GM12801 (cell line): Measurements from ENCODE around the gene DYNLL1.

Experiments
- TF ChIP-seq, protein P1 (sequence below): IDR thresholded peaks from one replicate; pipeline ENCODE4 v1.5.1; 2011; ENCODE audit warnings: control low read depth; ENCODE audit not compliant: insufficient read length; ENCODE audit errors: extremely low read depth

DYNLL1 gene

GRCh38 chr12:120490833-120491512, 4.9 kb upstream of the DYNLL1 start:
- TF ChIP-seq, protein P1, sequence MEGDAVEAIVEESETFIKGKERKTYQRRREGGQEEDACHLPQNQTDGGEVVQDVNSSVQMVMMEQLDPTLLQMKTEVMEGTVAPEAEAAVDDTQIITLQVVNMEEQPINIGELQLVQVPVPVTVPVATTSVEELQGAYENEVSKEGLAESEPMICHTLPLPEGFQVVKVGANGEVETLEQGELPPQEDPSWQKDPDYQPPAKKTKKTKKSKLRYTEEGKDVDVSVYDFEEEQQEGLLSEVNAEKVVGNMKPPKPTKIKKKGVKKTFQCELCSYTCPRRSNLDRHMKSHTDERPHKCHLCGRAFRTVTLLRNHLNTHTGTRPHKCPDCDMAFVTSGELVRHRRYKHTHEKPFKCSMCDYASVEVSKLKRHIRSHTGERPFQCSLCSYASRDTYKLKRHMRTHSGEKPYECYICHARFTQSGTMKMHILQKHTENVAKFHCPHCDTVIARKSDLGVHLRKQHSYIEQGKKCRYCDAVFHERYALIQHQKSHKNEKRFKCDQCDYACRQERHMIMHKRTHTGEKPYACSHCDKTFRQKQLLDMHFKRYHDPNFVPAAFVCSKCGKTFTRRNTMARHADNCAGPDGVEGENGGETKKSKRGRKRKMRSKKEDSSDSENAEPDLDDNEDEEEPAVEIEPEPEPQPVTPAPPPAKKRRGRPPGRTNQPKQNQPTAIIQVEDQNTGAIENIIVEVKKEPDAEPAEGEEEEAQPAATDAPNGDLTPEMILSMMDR: no peak

GRCh38 chr12:120495186-120495730, 655 bp upstream of the DYNLL1 start:
- TF ChIP-seq, protein P1: no peak

GRCh38 chr12:120496413-120497340, 764 bp downstream of the DYNLL1 start:
- TF ChIP-seq, protein P1: no peak

DNA sequence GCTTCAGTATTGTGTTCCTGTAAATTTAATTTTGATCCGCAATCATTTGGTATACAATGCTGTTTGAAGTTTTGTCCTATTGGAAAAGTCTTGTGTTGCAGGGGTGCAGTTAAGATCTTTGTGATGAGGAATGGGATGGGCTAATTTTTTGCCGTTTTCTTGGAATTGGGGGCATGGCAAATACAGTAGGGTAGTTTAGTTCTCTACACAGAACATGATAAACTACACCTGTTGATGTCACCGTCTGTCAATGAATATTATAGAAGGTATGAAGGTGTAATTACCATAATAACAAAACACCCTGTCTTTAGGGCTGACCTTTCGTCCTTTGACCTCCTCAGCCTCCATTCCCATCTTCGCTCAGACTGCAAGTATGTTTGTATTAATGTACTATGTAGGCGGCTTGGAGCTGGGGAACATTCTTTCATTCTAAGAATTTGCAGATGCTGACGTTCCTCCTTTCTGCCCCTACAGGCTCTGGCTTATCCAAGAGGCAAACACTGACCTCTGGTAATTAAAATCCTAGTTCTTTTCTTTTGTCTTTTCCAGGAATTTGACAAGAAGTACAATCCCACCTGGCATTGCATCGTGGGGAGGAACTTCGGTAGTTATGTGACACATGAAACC, 1.7 kb downstream of the DYNLL1 start:
- TF ChIP-seq, protein P1: no peak

DNA sequence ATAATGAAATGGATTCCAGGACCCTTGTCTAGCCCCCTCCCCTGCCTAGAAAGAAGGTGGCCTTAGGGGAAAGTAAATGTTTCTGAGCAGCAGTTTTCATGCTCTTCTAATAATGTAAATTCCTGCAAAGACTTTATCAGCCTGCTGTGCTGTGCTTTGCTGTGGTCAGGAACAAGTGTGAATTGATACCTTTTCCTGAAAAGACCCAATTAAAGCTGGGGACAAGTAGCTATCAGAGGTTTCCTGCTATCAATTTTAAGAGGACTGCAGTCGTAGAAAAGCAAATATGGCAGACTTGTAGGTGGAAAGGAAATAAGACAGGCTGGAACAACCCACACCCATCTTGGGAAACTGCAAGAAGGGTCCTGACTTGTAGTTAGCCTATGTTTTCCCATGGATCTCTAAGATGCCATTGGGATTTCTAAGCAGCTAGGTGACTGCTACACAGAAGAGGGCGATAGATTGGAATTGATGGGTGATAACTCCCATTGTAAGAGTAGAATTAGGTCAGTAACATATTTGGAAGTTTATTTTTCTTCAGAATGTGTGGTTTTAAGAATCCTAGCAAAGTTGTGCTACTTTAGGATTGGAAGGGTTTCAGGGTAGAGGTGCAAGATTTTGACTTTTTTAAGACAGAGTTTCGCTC, 3.1 kb downstream of the DYNLL1 start:
- TF ChIP-seq, protein P1: no peak

DNA sequence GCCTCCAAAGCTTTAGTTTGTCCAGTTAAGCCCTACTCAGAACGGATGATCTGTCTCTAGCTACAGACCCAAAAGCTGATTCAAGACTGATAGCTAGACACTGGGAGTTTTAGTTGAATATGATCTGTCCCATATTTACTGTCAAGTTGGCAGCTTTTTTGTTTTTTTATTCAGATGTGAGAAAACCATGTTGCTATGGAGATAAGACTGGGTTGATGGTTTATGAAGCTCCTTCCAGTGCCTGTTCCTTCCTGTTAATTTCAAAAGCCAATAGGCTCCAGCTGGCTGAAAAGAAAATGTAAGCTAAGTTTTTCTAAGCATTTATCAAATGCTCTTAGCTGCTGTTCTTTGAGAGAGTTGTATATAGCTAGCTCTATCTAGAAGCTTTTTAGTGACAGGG, 4.7 kb downstream of the DYNLL1 start:
- TF ChIP-seq, protein P1: no peak
